Measurements from ENCODE around the gene SIGLEC10. TPM values are rescaled to one million over a fixed set of nuclear protein-coding genes. Genes with fewer than 3 reads are reported as not detected.

The SIGLEC10 gene
- total RNA-seq, 1 experiment from 2014 or later, result not detected

GRCh38 chr19:51367255-51367564, 50.2 kb downstream of the SIGLEC10 start:
- Mint-ChIP-seq H3K36me3 (ENCODE audit: insufficient read depth, unreplicated experiment) (peaks cover 61% of the 10 kb centered on the region), H3K4me1 (ENCODE audit: low read depth, unreplicated experiment) (peaks cover 25% of the 10 kb centered on the region), H3K9me3 (ENCODE audit: low read depth, unreplicated experiment) (no peaks in the 10 kb centered on the region), H3K27me3 (ENCODE audit: unreplicated experiment) (peaks cover 26% of the 10 kb centered on the region), H3K27ac (ENCODE audit: unreplicated experiment) (peak overlapping the region; percentile 93), H3K4me3 (ENCODE audit: low read depth, unreplicated experiment) (peak overlapping the region; percentile 80)
- DNase-seq, result no peak
- intact Hi-C loops (cut with micrococcal nuclease; ENCODE audit: unreplicated experiment), result loop anchor here (2.0 kb wide), 1 partner anchor 28 kb away; no protein-coding TSS in a partner anchor
- CTCF ChIA-PET, result interaction anchor here (0.6 to 1.7 kb wide), 7 partner anchors 8 to 638 kb away, joined by 3 to 17 read pairs (median 3); partner anchors contain the start of gene LIM2
- no TSS peak for BruUV-seq (replicated peaks)
- TF ChIP-seq, protein P1, sequence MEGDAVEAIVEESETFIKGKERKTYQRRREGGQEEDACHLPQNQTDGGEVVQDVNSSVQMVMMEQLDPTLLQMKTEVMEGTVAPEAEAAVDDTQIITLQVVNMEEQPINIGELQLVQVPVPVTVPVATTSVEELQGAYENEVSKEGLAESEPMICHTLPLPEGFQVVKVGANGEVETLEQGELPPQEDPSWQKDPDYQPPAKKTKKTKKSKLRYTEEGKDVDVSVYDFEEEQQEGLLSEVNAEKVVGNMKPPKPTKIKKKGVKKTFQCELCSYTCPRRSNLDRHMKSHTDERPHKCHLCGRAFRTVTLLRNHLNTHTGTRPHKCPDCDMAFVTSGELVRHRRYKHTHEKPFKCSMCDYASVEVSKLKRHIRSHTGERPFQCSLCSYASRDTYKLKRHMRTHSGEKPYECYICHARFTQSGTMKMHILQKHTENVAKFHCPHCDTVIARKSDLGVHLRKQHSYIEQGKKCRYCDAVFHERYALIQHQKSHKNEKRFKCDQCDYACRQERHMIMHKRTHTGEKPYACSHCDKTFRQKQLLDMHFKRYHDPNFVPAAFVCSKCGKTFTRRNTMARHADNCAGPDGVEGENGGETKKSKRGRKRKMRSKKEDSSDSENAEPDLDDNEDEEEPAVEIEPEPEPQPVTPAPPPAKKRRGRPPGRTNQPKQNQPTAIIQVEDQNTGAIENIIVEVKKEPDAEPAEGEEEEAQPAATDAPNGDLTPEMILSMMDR (IDR thresholded peaks at IDR 0.05; ENCODE audit: unreplicated experiment), result no peak

DNA sequence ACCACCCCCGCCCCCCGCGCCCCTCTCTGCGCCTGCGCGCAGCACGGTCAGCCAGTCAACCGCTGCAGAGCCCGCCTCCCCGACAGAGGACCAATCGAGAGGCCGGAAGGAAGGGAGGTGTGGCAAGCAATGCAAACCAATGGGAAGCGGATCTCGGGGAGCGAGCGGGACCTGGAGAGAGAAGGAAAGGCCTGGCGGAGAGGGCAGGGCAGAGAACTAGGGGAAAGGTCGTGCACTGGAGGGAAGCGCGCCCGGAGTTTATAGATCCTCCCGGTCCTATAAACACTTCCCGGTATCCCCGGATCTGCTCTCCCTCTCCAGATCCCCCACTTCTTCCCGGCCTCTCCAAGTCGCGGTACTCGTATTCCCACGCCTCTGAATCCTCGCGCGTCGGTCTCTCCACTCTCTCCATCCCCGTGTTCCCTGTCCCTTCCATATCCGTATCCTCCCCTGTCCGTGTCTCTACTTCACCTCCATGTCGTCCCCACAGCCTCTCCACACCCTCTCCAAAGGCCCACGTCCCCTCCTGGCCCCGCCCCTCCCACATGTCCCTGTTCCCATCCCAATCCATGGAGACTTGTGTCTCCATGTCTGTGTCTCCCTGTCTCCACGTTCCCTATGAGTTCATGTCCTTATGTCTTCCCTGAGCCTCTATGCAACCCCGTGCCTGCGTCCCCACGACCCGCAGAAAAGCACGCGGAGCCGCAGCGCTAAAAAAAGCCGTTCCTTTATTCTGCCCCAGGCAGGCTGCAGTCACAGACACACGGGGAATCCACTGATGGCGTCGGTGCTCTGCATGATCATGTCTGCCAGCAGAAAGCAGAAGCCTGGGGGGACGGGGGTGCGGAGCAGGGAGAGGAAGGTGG, 50.8 kb downstream of the SIGLEC10 start:
- Mint-ChIP-seq H3K27ac (ENCODE audit: unreplicated experiment) (peak overlapping the region; percentile 93), H3K36me3 (ENCODE audit: insufficient read depth, unreplicated experiment) (peaks cover 61% of the 10 kb centered on the region), H3K4me1 (ENCODE audit: low read depth, unreplicated experiment) (peaks cover 25% of the 10 kb centered on the region), H3K4me3 (ENCODE audit: low read depth, unreplicated experiment) (peak overlapping the region; percentile 80), H3K27me3 (ENCODE audit: unreplicated experiment) (peaks cover 20% of the 10 kb centered on the region), H3K9me3 (ENCODE audit: low read depth, unreplicated experiment) (no peaks in the 10 kb centered on the region)
- CTCF ChIA-PET, result interaction anchor here (1.0 to 1.7 kb wide), 4 partner anchors 7 to 322 kb away, joined by 3 to 17 read pairs (median 4); partner anchors contain the start of gene LIM2
- peak; percentile 99 for DNase-seq
- no TSS peak for BruUV-seq (replicated peaks)
- TF ChIP-seq, protein P1 (IDR thresholded peaks at IDR 0.05; ENCODE audit: unreplicated experiment), result no peak
- intact Hi-C loops (cut with micrococcal nuclease; ENCODE audit: unreplicated experiment), result loop anchor here (2.0 kb wide), 1 partner anchor 28 kb away; no protein-coding TSS in a partner anchor

GRCh38 chr19:51365965-51366388, 51.5 kb downstream of the SIGLEC10 start, which contains the start of gene ETFB:
Gene ETFB, minus strand, starts transcription at chr19:51366388. Its CDS starts 62 bp downstream, at chr19:51366326.
- TSS peak; percentile 78 for BruUV-seq (replicated peaks)
- H3K27me3 Mint-ChIP-seq (ENCODE audit: unreplicated experiment), result peaks cover 14% of the 10 kb centered on the region
- intact Hi-C loops (cut with micrococcal nuclease; ENCODE audit: unreplicated experiment), result loop anchor here (2.0 kb wide), 1 partner anchor 27 kb away; no protein-coding TSS in a partner anchor
- CTCF ChIA-PET, result interaction anchor here (1.1 kb wide), 1 partner anchor 26 kb away, joined by 4 read pairs; no protein-coding TSS in a partner anchor
- peaks cover 25% of the 10 kb centered on the region for H3K4me1 Mint-ChIP-seq (ENCODE audit: low read depth, unreplicated experiment)
- H3K27ac Mint-ChIP-seq (ENCODE audit: unreplicated experiment), result peak within 1 kb of the TSS; percentile 93
- H3K9me3 Mint-ChIP-seq (ENCODE audit: low read depth, unreplicated experiment), result no peaks in the 10 kb centered on the region
- H3K4me3 Mint-ChIP-seq (ENCODE audit: low read depth, unreplicated experiment), result peak within 1 kb of the TSS; percentile 80
- TF ChIP-seq, protein P1 (IDR thresholded peaks at IDR 0.05; ENCODE audit: unreplicated experiment), result no peak
- DNase-seq, result no peak
- H3K36me3 Mint-ChIP-seq (ENCODE audit: insufficient read depth, unreplicated experiment), result peaks cover 61% of the 10 kb centered on the region

GRCh38 chr19:51365211-51365964, 52.1 kb downstream of the SIGLEC10 start:
- H3K9me3 Mint-ChIP-seq (ENCODE audit: low read depth, unreplicated experiment), result no peaks in the 10 kb centered on the region
- CTCF ChIA-PET, result interaction anchor here (1.1 kb wide), 1 partner anchor 26 kb away, joined by 4 read pairs; no protein-coding TSS in a partner anchor
- H3K27ac Mint-ChIP-seq (ENCODE audit: unreplicated experiment), result peak overlapping the region; percentile 93
- H3K4me1 Mint-ChIP-seq (ENCODE audit: low read depth, unreplicated experiment), result peaks cover 25% of the 10 kb centered on the region
- H3K4me3 Mint-ChIP-seq (ENCODE audit: low read depth, unreplicated experiment), result peak overlapping the region; percentile 80
- TF ChIP-seq, protein P1 (IDR thresholded peaks at IDR 0.05; ENCODE audit: unreplicated experiment), result no peak
- no TSS peak for BruUV-seq (replicated peaks)
- H3K27me3 Mint-ChIP-seq (ENCODE audit: unreplicated experiment), result peaks cover 8% of the 10 kb centered on the region
- peaks cover 58% of the 10 kb centered on the region for H3K36me3 Mint-ChIP-seq (ENCODE audit: insufficient read depth, unreplicated experiment)
- intact Hi-C loops (cut with micrococcal nuclease; ENCODE audit: unreplicated experiment), result no loop called here
- DNase-seq, result peak; percentile 36

Measured in Calu3 (cell line).